Jurkat, Clone E6-1 (cell line): Measurements from ENCODE around the gene IFRD2.
A peak's percentile ranks its signal among the peaks of the same experiment; 100 is the strongest.
"Not testable (repeated sequence)": the region's sequence is repeated elsewhere in the genome, so short reads cannot be mapped to it uniquely, and the experiment has no call there.

Source experiments
- DNase-seq: peaks from one replicate; pipeline ENCODE4 v3.0.0-alpha.2; 2011; ENCODE audit warnings: low read depth, low spot score
- H3K4me3 ChIP-seq: 2 replicates; pipeline ENCODE4 v1.5.1; 2011; ENCODE audit warnings: mild to moderate bottlenecking, low read length, control low read depth, moderate library complexity

The IFRD2 gene

GRCh38 chr3:50270422-50271224, 21.6 kb downstream of the IFRD2 start:
- DNase-seq, result no peak
- no peak overlapping the region for H3K4me3 ChIP-seq

GRCh38 chr3:50269977-50270413, 22.2 kb downstream of the IFRD2 start:
- DNase-seq, result no peak
- no peak overlapping the region for H3K4me3 ChIP-seq

- DNase-seq, result no peak
- no peak overlapping the region for H3K4me3 ChIP-seq
Observed at GRCh38 chr3:50269460-50269859, 22.8 kb downstream of the IFRD2 start.

- no peak for DNase-seq
- no peak within 1 kb of the TSS for H3K4me3 ChIP-seq
Observed at GRCh38 chr3:50268703-50269451, 23.4 kb downstream of the IFRD2 start, which contains the start of gene SEMA3B. TSS of gene SEMA3B (plus strand) at chr3:50269147. CDS start at chr3:50269241, 94 bp downstream.

GRCh38 chr3:50268276-50268675, 24.0 kb downstream of the IFRD2 start:
- no peak overlapping the region for H3K4me3 ChIP-seq
- DNase-seq, result no peak

- no peak overlapping the region for H3K4me3 ChIP-seq
- DNase-seq, result no peak
Observed at GRCh38 chr3:50267280-50267913, 24.8 kb downstream of the IFRD2 start.

GRCh38 chr3:50266836-50267235, 25.4 kb downstream of the IFRD2 start:
- no peak overlapping the region for H3K4me3 ChIP-seq

GRCh38 chr3:50266017-50266416, 26.2 kb downstream of the IFRD2 start:
- DNase-seq, result no peak

More at GRCh38 chr3:50266836-50267235, 25.4 kb downstream of the IFRD2 start:
- no peak for DNase-seq

GRCh38 chr3:50265571-50265970, 26.7 kb downstream of the IFRD2 start:
- H3K4me3 ChIP-seq, result no peak overlapping the region
- DNase-seq, result no peak

More at GRCh38 chr3:50266017-50266416, 26.2 kb downstream of the IFRD2 start:
- no peak overlapping the region for H3K4me3 ChIP-seq

- DNase-seq, result no peak
Observed at GRCh38 chr3:50264964-50265485, 27.2 kb downstream of the IFRD2 start.

GRCh38 chr3:50264383-50264963, 27.8 kb downstream of the IFRD2 start:
- DNase-seq, result no peak
- H3K4me3 ChIP-seq, result no peak overlapping the region

More at GRCh38 chr3:50264964-50265485, 27.2 kb downstream of the IFRD2 start:
- H3K4me3 ChIP-seq, result no peak overlapping the region

GRCh38 chr3:50263478-50264382, 28.5 kb downstream of the IFRD2 start:
- DNase-seq, result no peak
- H3K4me3 ChIP-seq, result no peak overlapping the region

GRCh38 chr3:50262778-50263177, 29.5 kb downstream of the IFRD2 start:
- no peak for DNase-seq
- H3K4me3 ChIP-seq, result no peak overlapping the region

- H3K4me3 ChIP-seq, DNase-seq: not testable (repeated sequence)
Observed at GRCh38 chr3:50262200-50262599, 30.0 kb downstream of the IFRD2 start.

GRCh38 chr3:50261505-50261904, 30.7 kb downstream of the IFRD2 start:
- DNase-seq, result no peak
- no peak overlapping the region for H3K4me3 ChIP-seq

- H3K4me3 ChIP-seq, result peak overlapping the region; percentile 50; the same call in 1 of the 2 replicates
- DNase-seq, result no peak
Observed at GRCh38 chr3:50260942-50261441, 31.2 kb downstream of the IFRD2 start.

- DNase-seq, result peak; percentile 41
Observed at GRCh38 chr3:50260027-50260941, 31.9 kb downstream of the IFRD2 start.

More at GRCh38 chr3:50260027-50260941, 31.9 kb downstream of the IFRD2 start:
- H3K4me3 ChIP-seq, result peak overlapping the region; percentile 50
